Right atrium auricular region (tissue), 2 donors: ENCODE results near the gene GRIK4. TPM values are rescaled to one million over a fixed set of nuclear protein-coding genes. Genes with fewer than 3 reads are reported as not detected.

Experiments
- DNase-seq: peaks from one replicate; pipeline ENCODE4 v3.0.0-alpha.2; 2019; ENCODE audit warnings: low spot score
- H3K27ac ChIP-seq, 2 donors: fragments of 200-600 bp; sonication (generic); 1 replicate in 1 of 2; 2 replicates in 1 of 2; pipeline ENCODE4 v1.5.1; 2016 to 2019
- H3K27me3 ChIP-seq, 2 donors: fragments of 200-600 bp; sonication (generic); one replicate each; pipeline versions ENCODE4 v1.5.1 to v1.6.0; 2017 to 2019
- H3K36me3 ChIP-seq: fragments of 200-600 bp; sonication (generic); one replicate; pipeline ENCODE4 v1.5.1; 2016
- H3K4me1 ChIP-seq, 2 donors: fragments of 200-600 bp; sonication (generic); one replicate each; pipeline versions ENCODE4 v1.5.1 to v1.6.0; 2017 to 2019
- H3K4me3 ChIP-seq, 2 donors: fragments of 200-600 bp; sonication (generic); 1 replicate in 1 of 2; 2 replicates in 1 of 2; pipeline ENCODE4 v1.5.1; 2017 to 2019; ENCODE audit warnings: mild to moderate bottlenecking in 1 of 2, moderate library complexity in 1 of 2
- H3K9me3 ChIP-seq, 2 donors: fragments of 200-600 bp; sonication (generic); one replicate each; pipeline ENCODE4 v1.5.1; 2019
- CTCF ChIP-seq, 2 donors: fragments of 200-600 bp; sonication (generic); IDR thresholded peaks; one replicate each; pipeline ENCODE4 v1.5.1; 2019; ENCODE audit warnings: antibody characterized with exemption in 2 of 2
- total RNA-seq, 2 donors: library from RNA; depleted of rRNA; stranded (reverse); fragments of >200 nt; gene quantifications; one replicate each; pipeline ENCODE4 v1.1.0, GENCODE V29; 2016

GRIK4 gene
- total RNA-seq, 2 donors from 2014 or later = 0.04 to 0.30 TPM

- H3K4me1 ChIP-seq = no peaks in the 10 kb centered on the region
- no peak overlapping the region for H3K27ac ChIP-seq
- no peak overlapping the region for H3K4me3 ChIP-seq
- no peaks in the 10 kb centered on the region for H3K36me3 ChIP-seq
- no peaks in the 10 kb centered on the region for H3K9me3 ChIP-seq
- no peaks in the 10 kb centered on the region for H3K27me3 ChIP-seq
- no peak for DNase-seq
- TF ChIP-seq CTCF (IDR thresholded peaks at IDR 0.05) = no peak
These were observed 329.1 kb downstream of the GRIK4 start for GRCh38 chr11:120840661-120841060.

- no peaks in the 10 kb centered on the region for H3K27me3 ChIP-seq
- TF ChIP-seq CTCF (IDR thresholded peaks at IDR 0.05) = no peak
- no peak overlapping the region for H3K4me3 ChIP-seq
- H3K4me1 ChIP-seq = no peaks in the 10 kb centered on the region
- DNase-seq = no peak
- no peaks in the 10 kb centered on the region for H3K36me3 ChIP-seq
- no peak overlapping the region for H3K27ac ChIP-seq
- no peaks in the 10 kb centered on the region for H3K9me3 ChIP-seq
These were observed 329.5 kb downstream of the GRIK4 start for GRCh38 chr11:120841074-120841473.

- no peak overlapping the region for H3K27ac ChIP-seq
- no peak for DNase-seq
- H3K36me3 ChIP-seq = no peaks in the 10 kb centered on the region
- no peak for TF ChIP-seq CTCF (IDR thresholded peaks at IDR 0.05)
- H3K27me3 ChIP-seq = no peaks in the 10 kb centered on the region
- H3K4me3 ChIP-seq = no peak overlapping the region
- H3K4me1 ChIP-seq = no peaks in the 10 kb centered on the region
- no peaks in the 10 kb centered on the region for H3K9me3 ChIP-seq
These were observed 330.6 kb downstream of the GRIK4 start for GRCh38 chr11:120842195-120842594.

GRCh38 chr11:120853435-120853834, 341.9 kb downstream of the GRIK4 start:
- H3K9me3 ChIP-seq = no peaks in the 10 kb centered on the region

GRCh38 chr11:120854988-120855387, 343.4 kb downstream of the GRIK4 start:
- no peak for DNase-seq
- Histone ChIP-seq H3K9me3 (no peaks in the 10 kb centered on the region), H3K27ac (no peak overlapping the region), H3K4me1 (no peaks in the 10 kb centered on the region), H3K27me3 (no peaks in the 10 kb centered on the region), H3K4me3 (no peak overlapping the region), H3K36me3 (no peaks in the 10 kb centered on the region)
- no peak for TF ChIP-seq CTCF (IDR thresholded peaks at IDR 0.05)

More at GRCh38 chr11:120853435-120853834, 341.9 kb downstream of the GRIK4 start:
- no peak for DNase-seq
- Histone ChIP-seq H3K4me3 (no peak overlapping the region), H3K27ac (no peak overlapping the region), H3K27me3 (no peaks in the 10 kb centered on the region), H3K4me1 (no peaks in the 10 kb centered on the region), H3K36me3 (no peaks in the 10 kb centered on the region)
- TF ChIP-seq CTCF (IDR thresholded peaks at IDR 0.05) = no peak

GRCh38 chr11:120857508-120857907, 346.0 kb downstream of the GRIK4 start:
- Histone ChIP-seq H3K4me1 (no peaks in the 10 kb centered on the region), H3K36me3 (no peaks in the 10 kb centered on the region), H3K27me3 (no peaks in the 10 kb centered on the region), H3K4me3 (no peak overlapping the region), H3K9me3 (no peaks in the 10 kb centered on the region), H3K27ac (no peak overlapping the region)
- DNase-seq = no peak
- TF ChIP-seq CTCF (IDR thresholded peaks at IDR 0.05) = no peak
